Measurements from ENCODE around the gene LITAF. TPM values are rescaled to one million over a fixed set of nuclear protein-coding genes. Genes with fewer than 3 reads are reported as not detected.
"Not testable (repeated sequence)": the region's sequence is repeated elsewhere in the genome, so short reads cannot be mapped to it uniquely, and the experiment has no call there.

LITAF gene
- total and polyA plus RNA-seq, 12 donors = 17.3 to 83.2 (median 51.3) TPM

GRCh38 chr16:11561856-11562255 lies 24.9 kb downstream of the LITAF start:
- Histone ChIP-seq H3K27ac (peak overlapping the region in 2 of 5 donors; percentile 74 to 84), H3K27me3 (no peaks in the 10 kb centered on the region), H3K36me3 (replicated peaks in 1 of 2) (no peaks in the 10 kb centered on the region), H3K4me3 (no peak overlapping the region), H3K4me1 (replicated peaks in 1 of 2) (peaks cover 0 to 7% of the 10 kb centered on the region in 2 donors), H3K9me3 (replicated peaks in 1 of 3) (no peaks in the 10 kb centered on the region)
- TF ChIP-seq POLR2A (IDR thresholded peaks at IDR 0.05) (no peak), CTCF (IDR thresholded peaks at IDR 0.05) (no peak)
- DNase-seq = no peak
- WGBS, 4 donors = 83 to 97% (median 93%) methylated on average over 3 of the region's 3 CpGs
- intact Hi-C loops (cut with DNase I) = no loop called here

- WGBS, 4 donors = 70 to 74% (median 71%) methylated on average over 4 of the region's 4 CpGs
These were observed 25.3 kb downstream of the LITAF start for GRCh38 chr16:11561454-11561805.

GRCh38 chr16:11560701-11561453 lies 25.8 kb downstream of the LITAF start:
- Histone ChIP-seq H3K4me1 (replicated peaks in 1 of 2) (peaks cover 0 to 7% of the 10 kb centered on the region in 2 donors), H3K27me3 (no peaks in the 10 kb centered on the region), H3K9me3 (replicated peaks in 1 of 3) (no peaks in the 10 kb centered on the region), H3K36me3 (replicated peaks in 1 of 2) (no peaks in the 10 kb centered on the region), H3K27ac (peak overlapping the region in 4 of 5 donors; percentile 41 to 84 (median 64)), H3K4me3 (no peak overlapping the region)
- 55 to 59% (median 56%) methylated on average over 17 to 21 of the region's 21 CpGs for WGBS, 4 donors
- TF ChIP-seq POLR2A (IDR thresholded peaks at IDR 0.05) (no peak), CTCF (IDR thresholded peaks at IDR 0.05) (no peak)
- intact Hi-C loops (cut with DNase I) = no loop called here
- peak in 6 of 7 donors; percentile 20 to 85 (median 58) for DNase-seq

More at GRCh38 chr16:11561454-11561805, 25.3 kb downstream of the LITAF start:
- Histone ChIP-seq H3K4me1 (replicated peaks in 1 of 2) (peaks cover 0 to 7% of the 10 kb centered on the region in 2 donors), H3K4me3 (no peak overlapping the region), H3K9me3 (replicated peaks in 1 of 3) (no peaks in the 10 kb centered on the region), H3K27ac (peak overlapping the region in 4 of 5 donors; percentile 41 to 84 (median 64)), H3K27me3 (no peaks in the 10 kb centered on the region), H3K36me3 (replicated peaks in 1 of 2) (no peaks in the 10 kb centered on the region)
- intact Hi-C loops (cut with DNase I) = no loop called here
- no peak for DNase-seq
- TF ChIP-seq CTCF (IDR thresholded peaks at IDR 0.05) (no peak), POLR2A (IDR thresholded peaks at IDR 0.05) (no peak)

GRCh38 chr16:11558308-11558823 lies 28.4 kb downstream of the LITAF start:
- DNase-seq = not testable (repeated sequence)

More at GRCh38 chr16:11558308-11558823, 28.4 kb downstream of the LITAF start:
- H3K27me3 ChIP-seq; H3K4me1 ChIP-seq (replicated peaks in 1 of 2); H3K9me3 ChIP-seq (replicated peaks in 1 of 3); H3K4me3 ChIP-seq; intact Hi-C loops (cut with DNase I): not testable (repeated sequence)
- Histone ChIP-seq H3K27ac (peak overlapping the region in 1 of 5 donors; percentile 30), H3K36me3 (replicated peaks in 1 of 2) (peaks cover 0 to 10% of the 10 kb centered on the region in 2 donors)
- 87 to 94% (median 92%) methylated on average over 6 of the region's 6 CpGs for WGBS, 4 donors

Measured in adrenal gland (tissue), 12 donors.